Astrocyte (in vitro differentiated cells and primary cell): ENCODE data around the gene GLCCI1.

ENCODE experiments used
- CTCF ChIP-seq: IDR thresholded peaks from 2 replicates; pipeline ENCODE4 v1.5.1; 2011; ENCODE audit warnings: low read depth, mild to moderate bottlenecking, inconsistent platforms, low read length, moderate library complexity; ENCODE audit not compliant: insufficient read depth
- EZH2 ChIP-seq: IDR thresholded peaks from 2 replicates; pipeline ENCODE4 v1.6.1; 2012; ENCODE audit warnings: mild to moderate bottlenecking, low read length, inconsistent platforms; ENCODE audit not compliant: insufficient read depth

DNA sequence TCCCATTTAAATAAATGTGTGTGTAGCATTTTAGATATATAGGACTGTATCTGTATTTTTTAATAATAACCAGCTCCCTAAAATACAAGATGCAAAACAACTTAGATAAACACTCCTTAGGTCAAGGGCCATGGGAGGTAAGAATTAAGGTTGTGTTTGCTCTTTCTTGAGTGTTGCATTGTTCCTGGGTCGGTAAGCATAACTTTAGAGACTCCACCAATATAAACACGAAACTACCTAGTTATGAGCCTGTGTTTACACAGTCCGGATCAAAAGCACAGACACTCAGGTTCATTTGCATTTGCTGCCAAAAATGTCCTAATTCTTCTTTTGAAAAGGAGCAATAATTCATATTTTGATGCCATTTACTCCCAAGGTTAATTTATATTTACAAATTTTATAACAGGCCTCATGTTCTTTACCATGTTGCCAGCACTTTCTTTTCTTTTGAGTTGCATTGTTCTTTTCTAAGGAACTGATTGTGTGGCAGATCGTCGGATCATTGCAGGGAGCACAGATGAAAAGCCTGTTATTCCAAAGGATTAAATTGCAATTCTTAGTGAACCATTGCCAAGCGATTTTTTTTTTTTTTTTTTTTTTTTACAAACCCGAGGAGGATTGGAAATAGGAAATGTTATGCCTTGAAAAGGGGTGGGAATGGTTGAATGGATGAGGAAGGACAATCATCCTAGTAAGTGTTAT lies 45.8 kb upstream of the GLCCI1 start:
- TF ChIP-seq CTCF = no peak
- no peak for TF ChIP-seq EZH2
